GM04504 (cell line): ENCODE results near the gene RTKN2.
A peak's percentile ranks its signal among the peaks of the same experiment; 100 is the strongest.

Experiments
- DNase-seq: peaks from one replicate; pipeline ENCODE4 v3.0.0-alpha.2; 2012; ENCODE audit warnings: low read depth

RTKN2 gene

DNA sequence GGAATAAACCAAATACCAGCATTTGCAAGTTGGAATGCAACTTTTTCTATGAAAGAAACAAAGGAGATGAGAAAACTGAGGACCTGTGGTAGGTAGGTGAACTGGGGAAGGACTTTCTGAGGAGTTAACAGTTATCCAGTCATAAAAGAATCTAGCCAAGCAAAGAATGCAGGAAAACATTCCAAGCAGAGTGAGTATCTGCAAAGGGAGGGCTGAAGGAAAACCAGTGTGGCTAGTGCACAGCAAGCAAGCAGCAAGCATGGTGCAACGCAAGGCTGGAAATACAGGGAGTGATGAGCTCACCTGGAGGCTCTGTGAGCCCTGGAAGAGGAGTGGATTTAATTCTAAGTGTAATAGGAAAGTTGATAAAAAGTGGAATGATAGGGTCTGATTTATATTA, 44.0 kb downstream of the RTKN2 start:
- DNase-seq: no peak

DNA sequence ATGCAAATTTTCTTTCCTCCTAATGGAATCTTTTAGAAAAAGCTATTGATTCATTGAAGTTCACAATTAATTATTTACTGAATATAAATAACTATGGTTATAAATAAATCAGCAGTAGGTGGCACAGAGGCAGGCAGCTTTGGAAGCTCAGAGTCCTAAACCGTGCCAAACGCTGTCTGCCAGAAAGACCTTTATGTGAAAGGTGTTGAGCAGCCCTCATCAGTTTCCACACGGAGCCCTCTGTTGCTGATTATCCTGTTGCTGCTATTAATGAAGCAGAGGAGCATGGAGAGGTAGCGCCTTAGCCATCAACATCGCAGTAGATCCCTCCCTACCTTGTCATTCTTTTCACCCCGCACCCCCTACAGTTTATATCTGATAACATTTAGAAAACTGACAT, 51.0 kb downstream of the RTKN2 start:
- DNase-seq: no peak

DNA sequence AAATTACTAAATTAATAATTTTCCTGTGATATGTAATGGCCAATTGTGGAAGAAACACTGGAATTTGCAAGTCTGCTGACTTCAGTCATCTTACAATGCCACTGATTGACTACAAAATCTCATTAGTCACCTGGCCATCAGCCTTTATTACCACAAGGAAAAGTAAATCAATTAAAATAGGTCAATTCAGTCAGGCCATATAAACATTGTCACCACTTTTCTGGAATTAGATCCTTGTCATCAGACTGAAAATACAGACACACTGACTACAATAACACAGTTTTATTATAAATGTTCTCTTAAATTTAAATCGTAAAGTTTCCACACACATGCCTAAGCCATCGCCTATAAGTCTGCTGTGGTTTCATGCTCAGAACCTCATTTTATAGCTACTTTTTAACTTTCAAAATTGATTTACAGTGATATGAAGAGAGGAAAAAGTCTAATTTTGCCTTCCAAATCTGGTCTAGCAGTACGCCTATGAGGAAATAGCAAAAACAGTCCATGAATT, 54.2 kb downstream of the RTKN2 start:
- DNase-seq: no peak

DNA sequence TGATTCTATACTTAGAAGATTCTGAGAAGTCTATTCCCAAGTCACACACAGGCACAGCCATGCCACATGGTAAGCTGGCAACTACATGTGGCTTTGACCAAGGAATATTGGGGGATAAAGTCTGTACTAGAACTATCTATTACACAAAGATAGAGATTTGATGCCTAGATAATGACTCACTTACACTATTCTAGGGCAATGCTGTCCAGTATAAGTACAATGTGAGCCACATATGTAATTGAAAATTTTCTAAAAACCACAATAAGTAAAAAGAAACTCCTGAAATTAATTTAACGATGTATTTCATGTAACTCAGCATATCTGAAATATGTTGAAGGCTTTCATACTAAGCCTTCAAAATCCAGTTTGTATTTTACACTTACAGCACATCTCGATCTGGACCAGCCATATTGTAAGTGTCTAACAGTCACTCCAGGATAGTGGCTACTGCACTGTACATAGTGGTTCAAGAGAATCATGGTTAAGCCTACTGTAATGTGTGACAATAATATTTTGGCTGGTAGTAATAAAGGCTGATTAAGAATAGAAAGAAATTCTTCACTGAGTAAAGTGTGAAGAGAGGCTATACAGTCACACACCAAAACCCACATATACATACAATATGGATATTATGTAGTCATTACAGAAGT, 62.8 kb downstream of the RTKN2 start:
- DNase-seq: no peak

GRCh38 chr10:62199584-62199983, 69.1 kb downstream of the RTKN2 start:
- DNase-seq: no peak

GRCh38 chr10:62196528-62196927, 72.1 kb downstream of the RTKN2 start:
- no peak for DNase-seq

DNA sequence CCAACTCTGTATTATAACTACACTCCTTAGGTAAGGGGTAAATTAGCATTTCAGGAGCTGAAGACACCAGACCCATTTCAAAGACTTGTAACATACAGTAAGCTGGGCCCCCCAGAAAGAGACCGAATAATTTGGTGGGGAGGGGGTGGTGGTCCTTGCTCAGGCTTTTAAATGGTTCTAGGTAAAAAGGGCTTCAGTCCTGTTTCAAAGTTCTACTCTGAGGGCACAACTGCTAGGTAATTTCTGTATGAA, 73.0 kb downstream of the RTKN2 start:
- no peak for DNase-seq

DNA sequence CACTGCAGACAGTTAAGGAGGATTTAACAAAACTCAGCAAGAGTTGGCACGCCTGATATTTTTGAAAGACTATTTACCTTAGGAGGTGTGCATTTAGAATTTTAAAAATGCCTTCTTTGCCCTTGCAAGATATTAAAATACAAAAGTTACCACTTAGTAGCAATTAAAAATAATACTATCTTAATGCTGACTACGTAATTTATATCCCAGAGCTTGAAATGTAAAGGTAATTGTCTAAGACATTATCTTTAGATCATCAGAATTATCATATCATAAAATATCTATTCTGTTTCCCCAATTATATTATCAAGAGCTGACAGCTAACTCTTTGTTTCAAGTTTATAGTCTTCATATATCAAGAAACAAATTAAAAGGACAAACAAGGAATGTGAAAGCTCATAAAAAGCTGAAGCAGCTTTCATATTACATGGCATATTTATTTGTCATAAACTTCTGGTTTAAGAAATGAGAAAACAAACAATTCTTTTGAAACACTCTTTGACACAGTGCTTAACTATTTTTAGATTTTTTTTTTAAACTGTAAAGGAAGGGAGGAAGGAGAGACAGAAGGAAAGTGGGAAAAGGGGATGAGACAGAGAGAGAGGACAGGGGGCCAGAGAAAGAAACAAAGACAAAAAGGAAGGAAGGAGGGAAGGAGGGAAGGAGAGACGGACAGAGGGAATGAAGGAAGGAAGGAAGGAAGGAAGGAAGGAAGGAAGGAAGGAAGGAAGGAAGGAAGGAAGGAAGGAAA, 73.5 kb downstream of the RTKN2 start:
- peak; percentile 17 for DNase-seq

DNA sequence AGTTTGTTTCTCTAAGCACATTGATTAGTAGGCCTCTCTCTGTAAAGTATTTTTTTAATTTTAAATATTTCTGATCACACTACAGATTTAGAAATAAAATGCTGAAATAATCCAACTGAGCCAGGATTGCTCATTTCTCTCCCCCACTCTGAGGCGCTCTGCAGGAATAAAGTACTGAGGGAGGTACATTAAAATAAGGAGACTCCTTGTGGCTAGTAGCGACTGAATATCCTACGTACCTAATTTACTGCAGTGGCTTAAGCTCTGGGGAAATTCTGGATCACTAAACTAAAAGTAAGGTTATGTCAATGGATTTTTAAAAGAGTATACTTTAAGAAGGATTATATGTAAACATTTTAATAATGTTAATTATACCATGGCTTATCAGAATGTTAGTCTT, 75.2 kb downstream of the RTKN2 start:
- DNase-seq: no peak

DNA sequence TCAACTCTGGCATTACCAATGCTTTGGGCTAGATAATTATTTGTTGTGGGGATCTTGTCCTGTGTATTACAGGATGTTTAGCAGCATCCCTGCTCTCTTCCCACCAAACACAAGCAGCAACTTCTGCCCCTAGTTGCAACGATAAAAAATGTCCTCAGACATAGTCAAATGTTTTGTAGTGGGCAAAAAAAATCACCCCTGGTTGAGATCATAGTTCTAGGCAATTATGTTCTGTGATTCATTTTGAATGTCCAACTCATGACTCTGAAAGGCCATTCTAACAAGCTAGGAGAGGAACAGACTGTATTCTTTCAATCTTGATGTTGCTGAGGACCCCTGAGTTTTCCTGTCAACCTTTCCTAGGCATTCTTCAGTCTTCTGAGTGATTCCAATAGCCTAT, 79.5 kb downstream of the RTKN2 start:
- no peak for DNase-seq

DNA sequence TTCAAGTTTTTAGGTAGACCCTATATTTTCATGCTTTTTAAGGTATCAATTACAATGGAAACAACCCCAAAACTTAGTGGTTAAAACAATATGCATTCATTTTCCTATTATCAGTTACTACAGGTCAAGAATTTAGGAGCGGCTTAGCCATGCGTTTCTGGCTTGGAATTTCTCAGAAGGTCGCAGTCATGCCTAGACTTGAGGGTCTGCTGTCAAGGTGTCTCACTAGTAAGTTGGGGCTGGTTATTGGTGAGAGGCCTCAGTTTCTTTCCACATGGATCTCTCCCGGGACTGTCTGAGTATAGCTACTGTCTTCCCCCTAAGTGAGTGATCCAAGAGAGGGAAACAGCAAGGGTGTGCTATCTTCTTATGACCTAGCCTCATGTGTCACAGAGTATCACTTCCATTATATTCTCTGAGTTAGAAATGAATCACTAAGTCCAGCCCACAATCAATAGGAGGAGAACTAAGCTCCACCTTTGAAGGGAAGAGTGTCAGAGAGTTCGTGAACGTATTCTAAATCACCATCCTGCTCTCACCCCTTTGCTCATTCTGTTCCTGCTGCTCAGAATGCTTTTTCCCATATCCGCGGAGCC, 80.5 kb downstream of the RTKN2 start:
- DNase-seq: no peak

- DNase-seq: no peak
These were observed 81.5 kb downstream of the RTKN2 start for GRCh38 chr10:62186999-62187675.

DNA sequence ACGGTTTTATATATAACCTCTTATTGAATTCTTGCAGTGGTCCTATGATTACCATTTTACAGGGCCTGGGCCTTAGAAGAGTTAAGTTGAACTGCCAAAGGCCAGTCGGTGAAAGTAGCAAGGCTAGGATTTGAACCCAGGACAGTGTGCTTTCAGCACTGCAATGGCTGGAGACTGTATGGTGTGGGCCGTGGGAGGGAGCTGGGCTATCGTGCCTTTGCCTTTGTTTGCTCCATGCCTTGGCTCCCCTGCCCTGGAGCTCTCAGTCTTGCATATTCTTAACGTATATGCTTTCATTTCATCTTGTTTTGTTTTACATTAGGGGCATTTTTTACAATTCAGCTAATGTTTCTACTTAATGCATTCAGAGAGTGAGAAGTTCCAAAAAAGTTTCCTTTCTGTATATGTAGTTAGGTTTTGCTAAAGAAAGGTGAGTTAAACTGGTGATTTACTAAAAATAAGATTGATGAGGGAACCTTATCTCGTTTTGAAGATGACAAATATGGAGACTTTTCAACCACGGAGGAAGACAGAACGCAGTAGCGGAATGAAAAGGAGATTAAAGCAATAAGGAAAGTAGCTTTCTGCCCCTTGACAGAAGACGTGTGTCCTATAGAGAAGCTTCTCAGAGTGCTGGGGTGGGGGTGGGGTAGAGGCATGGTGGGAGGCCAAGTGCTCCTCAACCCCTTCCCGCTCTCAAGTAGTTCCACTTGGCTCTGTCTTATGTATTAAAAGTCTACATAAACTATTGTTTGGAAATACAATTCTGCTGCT, 82.5 kb downstream of the RTKN2 start:
- DNase-seq: no peak

DNA sequence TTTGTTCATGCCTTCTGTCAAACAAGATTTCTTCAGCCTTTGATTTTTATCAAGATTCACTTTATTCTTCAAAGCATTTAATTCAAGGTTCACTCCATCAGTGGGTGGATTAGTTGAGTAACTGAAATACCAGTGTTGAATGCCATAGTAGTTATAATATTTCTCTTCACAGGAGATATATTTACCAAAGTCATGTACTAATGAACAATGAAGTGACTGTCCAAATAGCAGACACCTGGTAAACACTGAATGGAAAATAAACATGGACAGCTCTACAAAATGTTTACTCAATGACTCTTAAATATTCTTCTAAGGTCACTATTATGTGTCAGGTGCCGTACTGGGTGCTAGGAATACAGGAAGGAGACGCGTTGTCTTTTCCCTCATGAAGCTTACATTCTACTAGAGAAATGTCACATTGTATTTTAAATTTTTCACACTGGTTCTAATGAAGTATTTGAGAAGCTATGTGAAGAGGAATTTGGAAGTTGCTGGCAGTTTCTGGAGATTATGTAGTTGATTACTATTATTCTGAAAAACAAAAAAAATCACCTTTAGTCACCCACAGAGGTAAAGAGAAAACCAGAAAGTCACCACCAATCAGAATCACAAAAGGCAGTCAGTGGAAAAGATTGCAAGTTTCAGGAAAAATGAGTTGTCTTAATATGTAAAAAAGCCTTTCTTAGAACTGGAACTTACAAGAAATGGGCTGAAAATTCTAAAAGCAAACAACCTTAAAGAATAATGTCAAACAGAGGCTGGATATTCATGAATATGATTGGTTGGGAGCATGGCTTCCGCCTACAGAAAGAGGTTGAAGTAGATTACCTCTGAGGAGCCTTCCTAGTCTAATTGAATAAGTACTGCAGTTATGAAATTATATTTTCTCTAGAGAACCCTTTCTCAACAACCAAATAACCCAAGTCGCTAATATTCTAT, 84.5 kb downstream of the RTKN2 start:
- no peak for DNase-seq

GRCh38 chr10:62183442-62183841, 85.2 kb downstream of the RTKN2 start:
- DNase-seq: no peak

- no peak for DNase-seq
These were observed 86.0 kb downstream of the RTKN2 start for GRCh38 chr10:62182595-62182994.

- no peak for DNase-seq
These were observed 86.5 kb downstream of the RTKN2 start for GRCh38 chr10:62182171-62182570.

DNA sequence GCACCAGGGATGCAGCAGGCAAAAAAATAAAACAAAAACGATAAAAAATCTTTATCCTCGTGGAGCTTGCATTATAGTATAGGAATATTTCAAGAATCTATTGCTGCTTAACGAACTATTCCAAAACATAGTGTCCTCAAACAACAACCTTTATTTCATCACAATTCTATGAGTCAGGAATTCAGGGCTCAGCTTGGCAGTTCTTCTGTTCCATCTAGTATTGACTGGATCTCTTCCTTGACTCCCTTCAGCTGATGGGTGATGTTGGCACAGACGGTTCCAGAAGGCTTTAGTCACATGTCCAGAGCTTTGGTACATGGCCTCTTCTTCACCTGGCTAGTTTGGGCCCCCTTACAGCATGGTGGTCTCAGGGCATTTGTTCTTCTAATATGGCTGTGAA, 88.0 kb downstream of the RTKN2 start:
- no peak for DNase-seq

GRCh38 chr10:62178568-62178967, 90.1 kb downstream of the RTKN2 start:
- no peak for DNase-seq

DNA sequence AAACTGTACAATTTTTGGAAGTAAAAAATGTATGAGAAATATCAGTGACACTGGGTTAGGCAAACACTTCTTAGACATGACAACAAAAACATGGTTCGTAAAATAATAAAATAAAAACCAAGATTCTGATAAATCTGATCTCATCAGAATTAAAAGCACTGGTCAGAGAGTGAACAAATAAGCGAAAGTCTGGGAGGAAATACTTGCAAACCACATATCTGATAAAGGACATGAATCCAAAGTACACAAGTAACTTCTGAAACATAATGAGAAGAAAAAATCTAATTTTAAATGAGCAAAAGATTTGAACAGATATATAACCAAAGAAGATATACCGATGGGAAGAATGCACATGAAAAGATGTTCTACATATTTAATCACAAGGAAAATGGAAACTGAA, 91.5 kb downstream of the RTKN2 start:
- DNase-seq: no peak

DNA sequence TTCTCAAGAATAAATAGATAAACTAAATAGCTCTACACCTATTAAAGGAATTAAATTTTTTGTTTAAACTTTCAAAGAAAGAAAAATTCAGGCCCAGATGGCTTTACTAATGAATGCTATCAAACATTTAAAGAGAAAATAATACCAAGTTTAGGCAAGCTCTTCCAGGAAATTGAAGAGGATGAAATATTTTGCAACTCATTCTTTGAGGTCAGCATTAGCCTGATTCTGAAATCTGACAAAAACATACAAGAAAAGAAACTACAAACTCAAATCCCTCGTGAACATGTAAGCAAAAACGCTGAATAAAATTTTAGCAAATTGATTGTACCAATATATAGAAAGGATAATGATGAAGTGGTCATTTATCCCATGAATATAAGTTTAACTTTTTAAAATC, 93.4 kb downstream of the RTKN2 start:
- DNase-seq: no peak
